SU-DHL-6 (cell line): ENCODE data around the gene IL20RA.

Source experiments
- H2AFZ ChIP-seq: fragments of 200-600 bp; sonication (generic); 2 replicates; pipeline ENCODE4 v1.6.1; 2014; ENCODE audit warnings: low read depth, mild to moderate bottlenecking, moderate library complexity, mixed read lengths, antibody characterized with exemption, low read length; ENCODE audit not compliant: severe bottlenecking
- H3F3A ChIP-seq: fragments of 200-600 bp; shearing (Covaris generic); 2 replicates; pipeline ENCODE4 v1.6.0; 2016; ENCODE audit warnings: antibody characterized with exemption, mild to moderate bottlenecking; ENCODE audit not compliant: insufficient read depth
- H3K27ac ChIP-seq: fragments of 200-600 bp; sonication (generic); 2 replicates; pipeline ENCODE4 v1.5.1; 2016; ENCODE audit warnings: low read depth, mild to moderate bottlenecking, low read length, moderate library complexity, mixed read lengths
- H3K27me3 ChIP-seq: fragments of 200-600 bp; sonication (generic), shearing (Covaris generic); 2 replicates; pipeline ENCODE4 v1.6.0; 2014; ENCODE audit warnings: mild to moderate bottlenecking, low read length
- H3K36me3 ChIP-seq: fragments of 200-600 bp; sonication (generic); 2 replicates; pipeline ENCODE4 v1.6.1; 2014; ENCODE audit warnings: mild to moderate bottlenecking, low read length, mixed read lengths
- H3K4me2 ChIP-seq: fragments of 300-600, 200-600 bp; shearing (Covaris generic), sonication (generic); 2 replicates; pipeline ENCODE4 v1.6.0; 2014; ENCODE audit warnings: low read length, low read depth, mild to moderate bottlenecking; ENCODE audit not compliant: poor library complexity, severe bottlenecking
- H3K4me3 ChIP-seq: fragments of 200-600 bp; sonication (generic); 2 replicates; pipeline ENCODE4 v1.5.1; 2014; ENCODE audit warnings: antibody characterized with exemption, low read length, mild to moderate bottlenecking, mixed read lengths; ENCODE audit not compliant: insufficient read depth, poor library complexity, severe bottlenecking
- H3K79me2 ChIP-seq: fragments of 200-600 bp; sonication (generic); 2 replicates; pipeline ENCODE4 v1.6.1; 2014; ENCODE audit warnings: mild to moderate bottlenecking, low read length, moderate library complexity; ENCODE audit not compliant: insufficient read depth
- H3K9ac ChIP-seq: fragments of 200-600 bp; sonication (generic); 2 replicates; pipeline ENCODE4 v1.7.0; 2014; ENCODE audit warnings: mild to moderate bottlenecking, low read length
- H3K9me2 ChIP-seq: fragments of 200-600 bp; sonication (generic); replicated peaks from 2 replicates; pipeline ENCODE4 v1.6.1; 2014; ENCODE audit warnings: low read length; ENCODE audit not compliant: insufficient read depth
- H3K9me3 ChIP-seq: fragments of 200-600 bp; sonication (generic); 2 replicates; pipeline ENCODE4 v1.6.1; 2014; ENCODE audit warnings: low read length, mixed read lengths; ENCODE audit not compliant: insufficient read depth
- H4K20me1 ChIP-seq: fragments of 200-600 bp; sonication (generic); 2 replicates; pipeline ENCODE4 v1.6.1; 2014; ENCODE audit warnings: low read depth, mild to moderate bottlenecking, antibody characterized with exemption, low read length, moderate library complexity, mixed read lengths
- EZH2phosphoT487 ChIP-seq: fragments of 200-600 bp; sonication (generic), shearing (Covaris generic); conservative IDR thresholded peaks from 2 replicates; pipeline ENCODE4 v1.6.1; 2018; ENCODE audit warnings: mild to moderate bottlenecking, antibody characterized with exemption, low read length, moderate library complexity, mixed read lengths
- TF ChIP-seq, protein P1 (sequence below): fragments of 200-600 bp; sonication (generic); IDR thresholded peaks from one replicate; pipeline ENCODE4 v1.5.1; 2017; ENCODE audit warnings: antibody characterized with exemption, mild to moderate bottlenecking, low read length, moderate library complexity; ENCODE audit not compliant: insufficient read depth, poor library complexity, severe bottlenecking

Gene IL20RA

DNA sequence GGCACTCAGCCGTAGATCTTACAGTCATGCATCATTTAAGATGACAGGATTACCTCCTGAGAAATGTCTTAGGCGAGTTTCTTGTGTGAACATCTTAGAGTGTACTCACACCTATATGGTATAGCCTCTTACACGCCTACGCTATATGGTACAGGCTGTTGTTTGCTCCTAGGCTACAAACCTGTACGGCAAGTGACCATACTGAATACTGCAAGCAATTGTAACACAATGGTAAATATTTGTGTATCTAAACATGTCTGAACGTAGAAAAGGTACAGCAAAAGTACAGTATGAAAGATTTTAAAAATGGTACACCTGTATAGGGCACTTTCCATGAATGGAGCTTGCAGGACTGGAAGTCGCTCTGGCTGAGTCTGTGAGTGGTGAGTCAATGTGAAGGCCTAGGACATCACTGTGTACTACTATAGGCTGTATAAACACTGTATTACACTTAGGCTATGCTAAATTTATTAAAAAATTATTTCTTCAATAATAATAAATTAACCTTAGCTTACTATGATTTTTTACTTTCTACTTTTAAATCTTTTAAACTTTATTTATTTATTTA is 541 bp upstream of the IL20RA start:
- Histone ChIP-seq H3K79me2 (no peaks in the 10 kb centered on the region), H3K27ac (no peak overlapping the region), H3F3A (no peaks in the 10 kb centered on the region), H3K36me3 (no peaks in the 10 kb centered on the region), H4K20me1 (no peaks in the 10 kb centered on the region), H2AFZ (no peak overlapping the region), H3K4me3 (no peak overlapping the region), H3K9ac (no peak overlapping the region), H3K4me2 (no peak overlapping the region), H3K9me3 (no peaks in the 10 kb centered on the region), H3K27me3 (no peaks in the 10 kb centered on the region), H3K9me2 (no peaks in the 10 kb centered on the region)
- no peak for TF ChIP-seq EZH2phosphoT487
- TF ChIP-seq, protein P1, sequence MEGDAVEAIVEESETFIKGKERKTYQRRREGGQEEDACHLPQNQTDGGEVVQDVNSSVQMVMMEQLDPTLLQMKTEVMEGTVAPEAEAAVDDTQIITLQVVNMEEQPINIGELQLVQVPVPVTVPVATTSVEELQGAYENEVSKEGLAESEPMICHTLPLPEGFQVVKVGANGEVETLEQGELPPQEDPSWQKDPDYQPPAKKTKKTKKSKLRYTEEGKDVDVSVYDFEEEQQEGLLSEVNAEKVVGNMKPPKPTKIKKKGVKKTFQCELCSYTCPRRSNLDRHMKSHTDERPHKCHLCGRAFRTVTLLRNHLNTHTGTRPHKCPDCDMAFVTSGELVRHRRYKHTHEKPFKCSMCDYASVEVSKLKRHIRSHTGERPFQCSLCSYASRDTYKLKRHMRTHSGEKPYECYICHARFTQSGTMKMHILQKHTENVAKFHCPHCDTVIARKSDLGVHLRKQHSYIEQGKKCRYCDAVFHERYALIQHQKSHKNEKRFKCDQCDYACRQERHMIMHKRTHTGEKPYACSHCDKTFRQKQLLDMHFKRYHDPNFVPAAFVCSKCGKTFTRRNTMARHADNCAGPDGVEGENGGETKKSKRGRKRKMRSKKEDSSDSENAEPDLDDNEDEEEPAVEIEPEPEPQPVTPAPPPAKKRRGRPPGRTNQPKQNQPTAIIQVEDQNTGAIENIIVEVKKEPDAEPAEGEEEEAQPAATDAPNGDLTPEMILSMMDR = no peak

DNA sequence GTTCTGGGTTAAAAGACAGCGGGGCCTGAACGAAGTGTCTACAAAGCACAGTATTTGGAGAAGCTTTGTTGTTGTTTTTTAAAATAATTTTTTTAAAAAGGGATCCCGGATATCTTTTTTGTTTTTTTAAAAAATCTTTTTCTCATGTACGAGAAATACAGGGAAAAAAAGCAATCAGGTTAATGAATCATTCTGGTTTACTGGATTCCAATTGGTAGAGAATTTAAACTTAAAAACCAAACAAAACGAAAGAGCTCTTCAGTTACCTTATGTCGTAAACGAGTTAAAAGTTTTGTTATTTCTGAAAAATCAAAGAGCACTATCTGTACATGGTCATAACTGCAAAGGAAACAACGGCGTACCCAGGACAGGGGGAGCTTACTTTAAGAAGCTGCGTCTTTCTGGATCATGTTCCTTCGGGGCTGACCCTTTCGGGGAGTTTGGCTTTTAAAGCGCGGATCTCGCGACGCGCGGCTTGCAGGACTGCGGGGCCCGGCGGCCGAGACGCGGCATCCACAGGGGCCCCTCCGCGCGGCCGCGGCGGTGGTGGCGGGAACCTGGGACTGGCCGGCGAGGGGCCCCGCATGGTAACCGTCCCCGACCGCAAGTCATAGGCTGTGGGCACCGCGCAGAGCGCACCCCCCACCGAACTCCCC is 927 bp downstream of the IL20RA start:
- TF ChIP-seq, protein P1 = no peak
- TF ChIP-seq EZH2phosphoT487 = no peak
- no peaks in the 10 kb centered on the region for H4K20me1 ChIP-seq
- H2AFZ ChIP-seq = no peak overlapping the region
- H3K9me3 ChIP-seq = no peaks in the 10 kb centered on the region
- no peaks in the 10 kb centered on the region for H3F3A ChIP-seq
- no peak overlapping the region for H3K27ac ChIP-seq
- H3K9me2 ChIP-seq = no peaks in the 10 kb centered on the region
- no peaks in the 10 kb centered on the region for H3K36me3 ChIP-seq
- no peaks in the 10 kb centered on the region for H3K79me2 ChIP-seq
- no peak overlapping the region for H3K4me3 ChIP-seq
- no peak overlapping the region for H3K4me2 ChIP-seq
- no peaks in the 10 kb centered on the region for H3K27me3 ChIP-seq
- H3K9ac ChIP-seq = no peak overlapping the region

DNA sequence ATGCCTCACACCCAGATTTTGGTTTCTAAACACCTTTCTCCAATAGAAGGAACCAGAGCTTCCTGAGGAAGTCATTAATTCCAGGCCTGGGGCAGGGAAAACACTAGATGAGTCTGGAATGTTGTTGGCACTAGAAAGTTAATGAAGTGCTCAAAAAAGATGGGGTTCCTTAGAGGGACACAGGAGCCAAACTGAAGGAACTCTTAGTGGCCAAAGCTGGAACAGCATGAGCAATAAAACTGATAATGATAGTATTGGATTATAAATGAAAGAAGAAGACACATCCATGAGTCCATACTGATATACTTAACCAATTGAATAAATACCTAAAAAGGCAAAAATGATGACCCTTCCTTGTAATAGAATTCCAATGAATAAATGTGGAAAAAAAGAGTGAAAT is 4.4 kb downstream of the IL20RA start:
- H3K4me2 ChIP-seq = no peak overlapping the region
- TF ChIP-seq, protein P1 = no peak
- TF ChIP-seq EZH2phosphoT487 = no peak

More for the DNA sequence above, 4.4 kb downstream of the IL20RA start:
- H2AFZ ChIP-seq = no peak overlapping the region
- H3K4me3 ChIP-seq = no peak overlapping the region
- no peaks in the 10 kb centered on the region for H4K20me1 ChIP-seq
- H3K27me3 ChIP-seq = no peaks in the 10 kb centered on the region
- H3K36me3 ChIP-seq = no peaks in the 10 kb centered on the region
- no peaks in the 10 kb centered on the region for H3K9me3 ChIP-seq
- H3K27ac ChIP-seq = no peak overlapping the region
- no peaks in the 10 kb centered on the region for H3F3A ChIP-seq
- no peaks in the 10 kb centered on the region for H3K79me2 ChIP-seq
- H3K9ac ChIP-seq = no peak overlapping the region
- H3K9me2 ChIP-seq = no peaks in the 10 kb centered on the region
